Measurements from ENCODE around the gene COL4A1.
"Not testable (repeated sequence)": the region's sequence is repeated elsewhere in the genome, so short reads cannot be mapped to it uniquely, and the experiment has no call there.

COL4A1 gene

DNA sequence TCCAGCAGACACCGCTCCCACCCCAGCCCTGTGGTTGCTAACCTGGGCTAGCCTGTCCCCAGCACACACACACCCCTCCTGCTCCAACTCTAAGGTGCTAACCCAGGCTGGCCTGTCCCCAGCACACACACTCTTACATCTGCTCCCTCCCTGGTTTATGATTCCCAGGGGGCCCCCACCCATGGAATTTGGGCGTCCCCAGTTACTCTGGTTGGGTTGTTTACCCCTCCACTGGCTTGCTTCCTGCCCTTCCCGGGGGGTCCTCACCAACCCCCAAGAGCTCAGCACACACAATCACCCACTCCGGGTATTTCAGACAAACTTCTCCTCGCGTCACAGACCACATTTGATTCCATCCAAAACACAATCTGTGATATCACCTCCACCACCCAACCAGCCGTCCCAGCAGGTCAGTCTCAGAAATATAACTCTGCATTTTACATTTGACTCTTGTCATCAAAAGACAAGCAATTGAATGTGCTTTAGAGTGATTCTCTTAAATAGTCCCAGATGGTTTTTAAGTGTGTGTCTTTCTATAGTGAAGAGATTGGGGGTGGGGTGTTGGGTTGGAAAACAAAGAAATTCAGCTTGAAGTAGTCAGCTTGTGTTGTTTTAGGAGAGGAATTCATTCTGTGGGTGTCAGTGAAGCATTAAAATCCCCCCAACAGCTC lies 20.2 kb upstream of the COL4A1 start:
- peaks cover 38% of the 10 kb centered on the region for H3K27me3 Mint-ChIP-seq
- no peaks in the 10 kb centered on the region for H3K4me1 Mint-ChIP-seq
- no peaks in the 10 kb centered on the region for H3K9me3 Mint-ChIP-seq
- no peak overlapping the region for H3K27ac Mint-ChIP-seq (ENCODE audit: low read depth)
- no peaks in the 10 kb centered on the region for H3K36me3 Mint-ChIP-seq (ENCODE audit: insufficient read depth)
- ATAC-seq (replicated peaks; ENCODE audit: extremely low read depth, poor library complexity, severe bottlenecking) (no peak), DNase-seq (ENCODE audit: low spot score in 2 of 2) (no peak)
- no peak overlapping the region for H3K4me3 Mint-ChIP-seq

DNA sequence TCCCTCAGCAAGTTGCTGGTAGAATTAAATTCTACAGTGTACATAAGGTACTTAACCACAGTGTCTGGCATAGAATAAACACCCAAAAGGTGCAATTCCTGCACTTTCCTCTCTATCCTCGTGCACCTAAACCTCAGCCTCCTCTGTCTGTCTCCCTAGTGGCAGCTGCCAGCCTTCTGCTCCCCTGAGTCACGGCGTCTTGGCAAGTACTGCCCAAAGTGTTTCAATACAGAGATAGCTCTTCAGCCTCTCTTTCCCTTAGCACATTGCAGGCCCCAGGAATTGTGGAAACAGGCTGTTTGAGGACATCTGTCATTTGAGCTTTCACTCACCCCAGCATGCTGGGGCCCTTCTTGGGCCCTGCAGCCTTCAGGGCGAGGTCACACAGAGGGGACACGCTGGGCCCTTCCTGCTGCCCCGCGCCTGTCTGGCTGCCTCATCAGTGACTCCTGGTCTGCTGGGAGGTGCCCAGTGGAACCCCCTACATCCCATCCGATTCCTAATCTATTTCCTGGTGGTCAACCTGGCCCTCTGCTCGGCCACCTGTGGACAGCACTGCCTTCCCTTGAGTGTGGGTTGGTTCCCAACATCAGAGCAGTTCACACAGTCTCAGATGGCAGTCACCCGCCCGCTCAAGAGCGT lies 19.4 kb upstream of the COL4A1 start:
- no peak for ATAC-seq (replicated peaks; ENCODE audit: extremely low read depth, poor library complexity, severe bottlenecking)
- Mint-ChIP-seq H3K27me3 (peaks cover 46% of the 10 kb centered on the region), H3K27ac (ENCODE audit: low read depth) (no peak overlapping the region), H3K9me3 (no peaks in the 10 kb centered on the region), H3K4me3 (no peak overlapping the region), H3K4me1 (no peaks in the 10 kb centered on the region), H3K36me3 (ENCODE audit: insufficient read depth) (no peaks in the 10 kb centered on the region)
- DNase-seq (ENCODE audit: low spot score in 2 of 2) = no peak

DNA sequence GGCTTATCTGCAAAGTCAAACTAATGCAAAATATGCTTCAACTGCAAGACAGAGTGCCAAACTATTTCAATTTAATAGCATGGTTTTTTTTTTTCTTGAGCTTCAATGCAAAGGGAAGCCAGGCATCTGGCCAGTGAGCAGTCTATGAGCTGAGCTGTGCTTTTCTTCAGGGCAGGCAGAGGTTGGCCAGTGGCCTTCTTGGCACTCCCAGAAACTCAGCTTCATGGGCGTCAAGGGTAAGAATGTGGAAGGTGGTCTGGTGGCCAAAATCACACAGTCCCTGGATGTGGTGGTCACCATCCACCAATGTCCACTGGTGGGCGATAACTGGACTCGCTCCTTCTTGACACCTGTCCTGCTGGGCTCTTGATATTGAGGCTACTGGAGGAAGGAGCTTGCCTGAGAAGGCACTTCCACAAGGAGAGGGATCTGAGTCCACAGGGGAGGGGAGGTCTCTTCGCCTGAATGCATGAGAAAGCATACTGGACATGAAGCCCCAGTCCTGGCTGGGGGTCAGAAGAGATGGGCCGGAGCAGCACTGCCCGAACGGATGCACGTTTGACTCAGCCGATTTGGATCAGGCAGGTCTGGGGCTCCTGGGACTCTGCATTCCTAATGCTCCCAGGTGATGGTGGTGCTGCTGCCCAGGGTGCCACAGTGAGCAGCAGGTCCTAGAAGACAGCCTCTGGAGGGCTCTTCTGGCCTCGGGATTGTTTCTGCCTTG lies 17.2 kb upstream of the COL4A1 start:
- ATAC-seq (replicated peaks; ENCODE audit: extremely low read depth, poor library complexity, severe bottlenecking) = no peak
- H3K36me3 Mint-ChIP-seq (ENCODE audit: insufficient read depth) = no peaks in the 10 kb centered on the region
- DNase-seq (ENCODE audit: low spot score in 2 of 2) = no peak
- H3K27ac Mint-ChIP-seq (ENCODE audit: low read depth) = no peak overlapping the region
- H3K27me3 Mint-ChIP-seq = peaks cover 61% of the 10 kb centered on the region
- H3K4me1 Mint-ChIP-seq = no peaks in the 10 kb centered on the region
- no peaks in the 10 kb centered on the region for H3K9me3 Mint-ChIP-seq
- no peak overlapping the region for H3K4me3 Mint-ChIP-seq

DNA sequence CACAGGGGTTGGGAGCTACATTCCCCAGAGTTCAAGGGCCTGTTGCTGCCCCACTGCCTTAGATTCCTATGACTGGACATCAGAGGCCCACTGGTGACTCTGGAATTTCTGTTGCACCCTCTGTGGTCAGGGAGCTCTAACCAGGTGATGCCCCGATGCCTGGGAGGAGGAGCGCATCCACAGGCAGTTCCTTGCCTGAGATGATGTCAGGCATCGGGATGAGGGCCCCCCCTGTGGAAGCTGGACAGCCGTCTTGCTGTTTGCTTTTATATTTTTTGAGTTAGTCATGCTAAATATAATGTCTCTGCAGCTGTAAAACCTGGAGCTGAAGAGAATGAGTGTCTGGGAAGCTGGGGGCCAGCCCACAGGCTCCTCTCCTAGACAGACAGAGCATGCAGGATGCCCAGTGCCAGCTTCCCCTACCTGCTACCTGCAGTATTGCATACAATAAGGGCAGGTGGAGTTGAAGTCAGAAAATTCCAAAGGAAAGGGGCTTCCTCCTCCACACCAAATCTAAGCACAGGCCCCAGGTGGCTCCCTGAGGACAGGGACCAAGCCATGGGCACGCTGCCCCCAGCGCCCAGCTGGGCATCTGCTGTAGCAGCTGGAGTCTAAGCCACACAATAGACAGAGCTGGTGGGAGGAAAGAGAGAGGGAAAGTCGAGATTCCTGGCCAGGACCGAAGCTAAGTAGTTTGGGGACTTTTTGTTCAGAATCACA lies 16.4 kb upstream of the COL4A1 start:
- Mint-ChIP-seq H3K36me3 (ENCODE audit: insufficient read depth) (no peaks in the 10 kb centered on the region), H3K4me1 (no peaks in the 10 kb centered on the region), H3K27me3 (peaks cover 69% of the 10 kb centered on the region), H3K4me3 (no peak overlapping the region), H3K27ac (ENCODE audit: low read depth) (no peak overlapping the region), H3K9me3 (no peaks in the 10 kb centered on the region)
- ATAC-seq (replicated peaks; ENCODE audit: extremely low read depth, poor library complexity, severe bottlenecking) (no peak), DNase-seq (ENCODE audit: low spot score in 2 of 2) (no peak)

DNA sequence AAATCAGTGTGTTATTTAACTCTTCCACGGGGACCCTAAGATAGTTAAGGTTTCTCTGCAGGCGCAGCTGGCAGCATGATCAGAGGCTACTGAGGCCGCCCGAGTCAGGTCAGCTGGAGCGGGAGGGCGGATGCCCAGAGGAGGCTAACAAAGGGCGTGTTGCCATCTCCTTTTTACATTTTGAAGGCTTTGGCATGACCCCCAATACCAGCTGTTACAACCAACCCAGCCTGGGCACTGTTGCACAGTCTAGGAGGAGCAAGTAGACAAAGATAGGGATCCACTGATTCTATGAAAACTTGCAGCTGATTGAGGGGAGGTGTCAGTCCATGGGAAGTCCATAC lies 15.8 kb upstream of the COL4A1 start:
- H3K9me3 Mint-ChIP-seq = no peaks in the 10 kb centered on the region
- no peak overlapping the region for H3K4me3 Mint-ChIP-seq
- no peak for DNase-seq (ENCODE audit: low spot score in 2 of 2)
- no peaks in the 10 kb centered on the region for H3K4me1 Mint-ChIP-seq
- peaks cover 69% of the 10 kb centered on the region for H3K27me3 Mint-ChIP-seq
- no peaks in the 10 kb centered on the region for H3K36me3 Mint-ChIP-seq (ENCODE audit: insufficient read depth)
- no peak overlapping the region for H3K27ac Mint-ChIP-seq (ENCODE audit: low read depth)
- ATAC-seq (replicated peaks; ENCODE audit: extremely low read depth, poor library complexity, severe bottlenecking) = no peak

DNA sequence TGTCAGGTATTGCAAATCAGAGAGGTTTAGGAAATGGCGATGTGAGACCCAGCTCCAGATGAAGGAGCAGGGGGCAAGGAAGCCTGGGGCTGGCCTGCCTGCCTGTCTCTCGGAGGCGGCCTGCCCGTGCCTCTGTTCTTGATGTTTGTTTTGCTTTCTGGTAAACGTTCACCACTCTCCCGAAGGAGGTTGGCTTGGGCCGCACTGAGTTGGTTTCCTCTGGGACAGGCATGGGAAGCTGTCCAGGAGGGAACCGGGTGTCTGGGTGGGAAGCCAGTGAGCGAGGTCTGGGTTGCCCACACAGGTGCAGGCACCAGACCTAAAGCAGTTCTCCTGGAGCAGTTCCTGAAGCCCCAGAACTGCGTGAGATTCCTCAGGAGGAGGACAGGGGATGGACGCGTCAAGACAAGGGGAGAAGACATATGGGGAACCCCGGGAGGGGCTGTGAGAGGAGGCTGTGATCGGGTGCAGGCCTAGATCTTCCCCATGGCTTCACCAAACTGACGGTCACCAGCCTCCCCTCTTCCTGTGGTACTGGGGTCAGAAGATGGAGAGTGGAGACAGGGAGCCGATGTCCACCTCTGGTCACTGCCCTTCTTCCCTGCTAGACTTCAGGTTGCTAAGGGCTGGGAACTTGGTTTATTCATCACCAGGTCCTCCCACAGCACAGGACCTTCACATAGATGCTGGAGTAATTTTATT lies 15.3 kb upstream of the COL4A1 start:
- ATAC-seq (replicated peaks; ENCODE audit: extremely low read depth, poor library complexity, severe bottlenecking) = no peak
- Mint-ChIP-seq H3K27me3 (peaks cover 65% of the 10 kb centered on the region), H3K9me3 (no peaks in the 10 kb centered on the region), H3K36me3 (ENCODE audit: insufficient read depth) (no peaks in the 10 kb centered on the region), H3K4me3 (no peak overlapping the region), H3K27ac (ENCODE audit: low read depth) (no peak overlapping the region), H3K4me1 (no peaks in the 10 kb centered on the region)
- no peak for DNase-seq (ENCODE audit: low spot score in 2 of 2)

DNA sequence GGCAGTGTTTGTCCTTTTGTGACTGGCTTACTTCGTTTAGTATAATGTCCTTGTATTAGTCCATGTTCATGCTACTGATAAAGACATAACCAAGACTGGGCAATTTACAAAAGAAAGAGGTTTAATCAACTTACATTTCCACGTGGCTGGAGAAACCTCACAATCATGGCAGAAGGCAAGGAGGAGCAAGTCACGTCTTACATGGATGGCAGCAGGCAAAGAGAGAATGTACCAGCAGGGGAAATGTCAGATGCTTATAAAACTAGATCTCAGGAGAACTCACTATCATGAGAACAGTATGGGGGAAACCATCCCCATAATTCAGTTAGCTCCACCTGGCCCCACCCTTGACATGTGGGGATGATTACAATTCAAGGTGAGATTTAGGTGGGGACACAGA lies 14.6 kb upstream of the COL4A1 start:
- ATAC-seq (replicated peaks; ENCODE audit: extremely low read depth, poor library complexity, severe bottlenecking); H3K4me1 Mint-ChIP-seq; H3K36me3 Mint-ChIP-seq (ENCODE audit: insufficient read depth); H3K4me3 Mint-ChIP-seq; DNase-seq (ENCODE audit: low spot score in 2 of 2); H3K27ac Mint-ChIP-seq (ENCODE audit: low read depth); H3K9me3 Mint-ChIP-seq: not testable (repeated sequence)
- H3K27me3 Mint-ChIP-seq = peaks cover 58% of the 10 kb centered on the region

DNA sequence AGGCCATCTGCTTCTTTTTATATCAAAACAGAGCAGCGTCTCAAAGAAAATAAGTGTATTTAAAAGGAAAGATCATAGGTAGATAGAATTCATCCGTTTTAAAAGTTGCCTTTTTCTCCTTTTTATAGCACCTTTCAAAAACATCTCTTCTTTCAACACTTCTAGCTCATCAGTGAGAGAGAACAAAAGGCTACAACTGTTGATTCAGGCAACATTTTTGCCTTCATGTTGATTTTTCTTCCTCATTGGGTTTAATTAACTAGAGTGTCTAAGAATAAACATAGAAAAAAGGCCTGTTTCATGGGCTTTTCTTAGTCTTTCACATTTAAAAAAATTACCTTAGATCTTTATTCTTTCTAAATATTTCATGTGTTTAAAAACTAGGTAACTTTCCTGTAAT lies 13.7 kb upstream of the COL4A1 start:
- no peaks in the 10 kb centered on the region for H3K9me3 Mint-ChIP-seq
- no peaks in the 10 kb centered on the region for H3K4me1 Mint-ChIP-seq
- DNase-seq (ENCODE audit: low spot score in 2 of 2) = no peak
- no peak for ATAC-seq (replicated peaks; ENCODE audit: extremely low read depth, poor library complexity, severe bottlenecking)
- no peaks in the 10 kb centered on the region for H3K36me3 Mint-ChIP-seq (ENCODE audit: insufficient read depth)
- no peak overlapping the region for H3K27ac Mint-ChIP-seq (ENCODE audit: low read depth)
- no peak overlapping the region for H3K4me3 Mint-ChIP-seq
- peaks cover 56% of the 10 kb centered on the region for H3K27me3 Mint-ChIP-seq

DNA sequence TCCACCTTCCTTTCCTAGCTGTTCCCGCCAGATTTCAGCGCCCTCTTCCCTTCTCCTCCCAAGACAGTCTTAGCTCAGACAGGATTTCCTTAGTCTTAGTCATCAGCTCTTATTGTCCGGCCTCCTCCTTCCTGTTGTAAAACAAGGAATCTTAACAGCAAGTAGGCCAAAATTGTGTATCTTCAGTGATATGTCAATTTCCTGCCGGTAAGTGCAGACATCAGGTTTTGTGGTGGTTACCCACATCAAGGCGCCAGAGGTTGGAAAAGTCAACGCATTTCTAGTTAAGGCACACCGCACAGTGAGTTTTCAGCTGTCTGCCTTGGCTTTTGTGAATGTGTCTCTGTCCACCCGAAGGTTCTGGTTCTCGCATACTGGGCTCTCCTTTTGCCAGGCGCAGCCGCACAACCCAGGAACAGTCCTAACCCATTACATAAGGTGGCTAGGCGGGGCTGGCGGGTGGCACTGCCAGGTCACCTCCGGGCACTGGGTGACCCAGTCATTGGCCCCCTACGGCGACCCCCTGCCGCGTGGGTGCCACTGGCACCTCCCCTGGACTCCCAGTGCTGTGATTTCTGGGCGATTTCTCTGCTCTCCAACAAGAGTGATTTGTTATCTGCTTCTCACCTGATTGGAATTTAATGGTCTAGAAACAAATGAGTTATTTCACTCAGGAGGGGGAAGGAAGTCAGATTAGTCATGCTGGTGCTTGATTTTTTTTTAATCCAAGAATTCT lies 13.0 kb upstream of the COL4A1 start:
- no peak overlapping the region for H3K27ac Mint-ChIP-seq (ENCODE audit: low read depth)
- H3K36me3 Mint-ChIP-seq (ENCODE audit: insufficient read depth) = no peaks in the 10 kb centered on the region
- no peaks in the 10 kb centered on the region for H3K4me1 Mint-ChIP-seq
- DNase-seq (ENCODE audit: low spot score in 2 of 2) (no peak), ATAC-seq (replicated peaks; ENCODE audit: extremely low read depth, poor library complexity, severe bottlenecking) (no peak)
- H3K27me3 Mint-ChIP-seq = peaks cover 56% of the 10 kb centered on the region
- H3K9me3 Mint-ChIP-seq = no peaks in the 10 kb centered on the region
- H3K4me3 Mint-ChIP-seq = no peak overlapping the region

DNA sequence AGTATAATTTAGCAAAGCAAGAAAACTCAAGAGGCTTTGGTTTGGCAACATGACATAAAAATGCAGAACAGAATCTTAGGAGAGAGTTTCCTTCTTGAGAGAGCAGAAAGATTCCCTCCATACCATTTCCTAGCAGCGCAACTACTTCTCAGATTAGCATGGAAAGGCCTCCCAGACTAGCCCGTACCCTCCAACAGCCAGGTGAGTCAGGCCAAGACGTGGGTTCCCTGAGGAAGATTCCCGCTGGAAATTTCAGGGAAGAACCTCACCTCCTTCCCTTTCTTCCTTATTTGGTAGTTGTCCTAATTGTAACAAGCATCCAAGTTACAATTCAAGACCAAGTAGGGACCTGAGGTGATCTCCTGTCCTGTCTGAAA lies 12.4 kb upstream of the COL4A1 start:
- Mint-ChIP-seq H3K36me3 (ENCODE audit: insufficient read depth) (no peaks in the 10 kb centered on the region), H3K27ac (ENCODE audit: low read depth) (no peak overlapping the region)
- DNase-seq (ENCODE audit: low spot score in 2 of 2) = no peak

DNA sequence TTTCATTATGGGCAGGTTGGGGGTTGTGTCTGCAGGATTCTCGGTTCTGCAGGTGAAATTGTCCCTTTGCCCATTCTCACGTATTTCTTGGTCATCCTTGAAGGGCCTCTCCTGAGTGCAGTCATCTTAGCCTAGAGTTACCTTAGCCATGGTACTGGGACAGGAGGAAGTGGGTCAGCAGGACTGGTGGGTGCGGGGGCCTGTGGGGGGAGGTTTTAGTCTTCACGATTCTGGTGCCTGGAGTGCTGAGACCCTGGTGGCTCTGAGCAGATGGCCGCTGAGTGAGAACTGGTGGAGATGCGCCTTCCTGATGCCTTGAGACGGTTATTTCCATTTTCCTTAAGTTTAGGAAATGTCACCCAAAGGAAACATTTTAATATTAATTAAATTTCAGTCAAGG lies 12.0 kb upstream of the COL4A1 start:
- ATAC-seq (replicated peaks; ENCODE audit: extremely low read depth, poor library complexity, severe bottlenecking) = no peak
- H3K27ac Mint-ChIP-seq (ENCODE audit: low read depth) = no peak overlapping the region
- peaks cover 54% of the 10 kb centered on the region for H3K27me3 Mint-ChIP-seq
- DNase-seq (ENCODE audit: low spot score in 2 of 2) = no peak
- no peaks in the 10 kb centered on the region for H3K9me3 Mint-ChIP-seq
- H3K36me3 Mint-ChIP-seq (ENCODE audit: insufficient read depth) = no peaks in the 10 kb centered on the region
- H3K4me3 Mint-ChIP-seq = no peak overlapping the region
- no peaks in the 10 kb centered on the region for H3K4me1 Mint-ChIP-seq

More for the DNA sequence above, 12.4 kb upstream of the COL4A1 start:
- Mint-ChIP-seq H3K4me3 (no peak overlapping the region), H3K9me3 (no peaks in the 10 kb centered on the region), H3K4me1 (no peaks in the 10 kb centered on the region), H3K27me3 (peaks cover 52% of the 10 kb centered on the region)
- ATAC-seq (replicated peaks; ENCODE audit: extremely low read depth, poor library complexity, severe bottlenecking) = no peak
